ENCODE results near the gene F2RL1. TPM values are rescaled to one million over a fixed set of nuclear protein-coding genes. Genes with fewer than 3 reads are reported as not detected.

F2RL1 gene
- total RNA-seq, 4 donors from 2014 or later = 0.26 to 1.3 (median 0.85) TPM

DNA sequence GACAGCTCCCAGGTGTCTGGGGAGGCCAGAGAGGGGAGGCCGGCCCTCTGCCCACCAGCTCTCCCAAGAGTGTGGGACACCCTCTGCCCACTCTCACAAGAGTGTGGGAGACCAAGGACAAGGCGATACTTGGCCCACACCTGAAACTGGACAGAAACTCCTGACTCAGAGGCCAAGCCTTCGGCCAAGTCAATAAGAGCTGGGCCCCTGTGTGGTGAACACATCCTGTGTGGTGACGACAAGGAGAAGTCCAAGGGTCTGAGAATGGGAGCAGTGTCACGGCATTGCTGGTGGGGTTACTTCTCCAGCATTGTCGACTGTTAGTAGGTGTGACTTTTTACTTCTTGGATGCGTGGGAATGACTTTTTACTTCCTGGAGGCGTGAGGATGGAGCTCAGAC is 14.6 kb upstream of the F2RL1 start:
- H3K36me3 ChIP-seq = no peaks in the 10 kb centered on the region
- peaks cover 0 to 3% (median 0%) of the 10 kb centered on the region in 4 donors for H3K27me3 ChIP-seq
- intact Hi-C loops (cut with DNase I) = no loop called here
- 93% methylated on average over 7 of the region's 8 CpGs for whole genome bisulfite sequencing
- no peak overlapping the region for H3K27ac ChIP-seq (replicated peaks in 1 of 4)
- no peak overlapping the region for H3K4me3 ChIP-seq
- TF ChIP-seq POLR2A (IDR thresholded peaks at IDR 0.05; ENCODE audit: low read depth) (no peak), EP300 (IDR thresholded peaks at IDR 0.05) (no peak), POLR2AphosphoS5 (IDR thresholded peaks at IDR 0.05) (no peak)
- TF ChIP-seq, protein P1, sequence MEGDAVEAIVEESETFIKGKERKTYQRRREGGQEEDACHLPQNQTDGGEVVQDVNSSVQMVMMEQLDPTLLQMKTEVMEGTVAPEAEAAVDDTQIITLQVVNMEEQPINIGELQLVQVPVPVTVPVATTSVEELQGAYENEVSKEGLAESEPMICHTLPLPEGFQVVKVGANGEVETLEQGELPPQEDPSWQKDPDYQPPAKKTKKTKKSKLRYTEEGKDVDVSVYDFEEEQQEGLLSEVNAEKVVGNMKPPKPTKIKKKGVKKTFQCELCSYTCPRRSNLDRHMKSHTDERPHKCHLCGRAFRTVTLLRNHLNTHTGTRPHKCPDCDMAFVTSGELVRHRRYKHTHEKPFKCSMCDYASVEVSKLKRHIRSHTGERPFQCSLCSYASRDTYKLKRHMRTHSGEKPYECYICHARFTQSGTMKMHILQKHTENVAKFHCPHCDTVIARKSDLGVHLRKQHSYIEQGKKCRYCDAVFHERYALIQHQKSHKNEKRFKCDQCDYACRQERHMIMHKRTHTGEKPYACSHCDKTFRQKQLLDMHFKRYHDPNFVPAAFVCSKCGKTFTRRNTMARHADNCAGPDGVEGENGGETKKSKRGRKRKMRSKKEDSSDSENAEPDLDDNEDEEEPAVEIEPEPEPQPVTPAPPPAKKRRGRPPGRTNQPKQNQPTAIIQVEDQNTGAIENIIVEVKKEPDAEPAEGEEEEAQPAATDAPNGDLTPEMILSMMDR (IDR thresholded peaks at IDR 0.05) = no peak
- H3K4me1 ChIP-seq = peaks cover 0 to 5% (median 0%) of the 10 kb centered on the region in 4 donors
- no peak for DNase-seq (ENCODE audit: extremely low spot score)
- H3K9me3 ChIP-seq = no peaks in the 10 kb centered on the region

DNA sequence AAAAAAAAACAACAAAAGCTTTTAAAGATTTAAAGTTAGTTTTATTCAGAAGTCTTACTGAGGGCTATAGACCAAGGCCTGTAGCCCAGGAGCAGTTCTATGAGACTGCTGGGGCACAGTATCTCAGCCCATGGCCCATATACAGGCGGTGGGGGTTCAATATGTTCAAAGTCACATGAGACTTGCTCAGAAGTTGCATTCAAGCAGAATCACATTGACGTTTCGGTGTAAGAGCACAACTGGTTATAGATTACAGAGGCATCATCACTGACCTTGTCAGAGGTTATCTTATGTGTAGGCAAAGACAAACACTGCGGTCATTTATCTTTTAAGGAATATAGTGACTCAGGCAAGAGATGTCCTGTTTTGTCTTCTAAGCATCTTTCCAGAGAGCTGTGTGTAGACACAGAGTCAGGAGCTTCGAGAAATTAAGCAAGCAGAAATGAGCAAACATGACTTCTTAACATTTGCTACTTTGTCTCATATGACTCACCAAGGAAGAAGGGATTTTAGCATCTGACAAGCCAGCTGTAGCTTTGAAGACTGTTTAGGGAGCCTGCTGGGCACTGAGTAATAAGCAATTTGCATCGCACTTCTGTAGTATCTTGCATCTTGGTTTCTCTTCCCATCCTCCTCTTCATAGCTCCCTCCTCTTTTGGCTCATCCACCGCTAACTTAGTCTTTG is 12.9 kb upstream of the F2RL1 start:
- H3K27me3 ChIP-seq = peaks cover 0 to 3% (median 0%) of the 10 kb centered on the region in 4 donors
- no peak overlapping the region for H3K4me3 ChIP-seq
- DNase-seq (ENCODE audit: extremely low spot score) = no peak
- intact Hi-C loops (cut with DNase I) = no loop called here
- no peaks in the 10 kb centered on the region for H3K9me3 ChIP-seq
- no peaks in the 10 kb centered on the region for H3K36me3 ChIP-seq
- H3K4me1 ChIP-seq = peaks cover 0 to 5% (median 0%) of the 10 kb centered on the region in 4 donors
- H3K27ac ChIP-seq (replicated peaks in 1 of 4) = no peak overlapping the region
- 69% methylated on average over 7 of the region's 7 CpGs for whole genome bisulfite sequencing
- TF ChIP-seq POLR2AphosphoS5 (IDR thresholded peaks at IDR 0.05) = no peak
- TF ChIP-seq, protein P1 (IDR thresholded peaks at IDR 0.05) = no peak
- no peak for TF ChIP-seq EP300 (IDR thresholded peaks at IDR 0.05)
- no peak for TF ChIP-seq POLR2A (IDR thresholded peaks at IDR 0.05; ENCODE audit: low read depth)

DNA sequence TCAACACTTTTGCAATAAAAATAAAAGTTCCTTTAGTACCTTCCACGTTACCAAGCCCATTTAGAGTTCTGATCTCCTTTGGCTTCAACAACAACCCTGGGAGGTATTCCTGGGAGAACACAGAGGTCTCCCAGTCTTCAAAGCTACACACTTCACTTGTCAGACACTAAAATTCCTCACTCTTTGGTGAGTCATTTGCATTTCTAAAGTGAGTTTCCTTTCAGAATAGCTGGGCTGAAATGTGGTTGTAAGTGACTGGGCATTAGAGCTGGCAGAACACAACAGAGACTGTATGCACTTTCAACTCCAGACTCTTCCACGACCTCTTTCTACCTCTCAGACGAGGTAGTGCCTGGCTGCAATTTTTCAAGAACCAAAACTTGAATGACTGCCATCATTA is 11.5 kb upstream of the F2RL1 start:
- no peak for TF ChIP-seq POLR2A (IDR thresholded peaks at IDR 0.05; ENCODE audit: low read depth)
- no peak for TF ChIP-seq EP300 (IDR thresholded peaks at IDR 0.05)
- TF ChIP-seq, protein P1 (IDR thresholded peaks at IDR 0.05) = no peak
- no peak for TF ChIP-seq POLR2AphosphoS5 (IDR thresholded peaks at IDR 0.05)
- no peaks in the 10 kb centered on the region for H3K36me3 ChIP-seq
- no peaks in the 10 kb centered on the region for H3K9me3 ChIP-seq
- H3K4me3 ChIP-seq = no peak overlapping the region
- no peak overlapping the region for H3K27ac ChIP-seq (replicated peaks in 1 of 4)
- DNase-seq (ENCODE audit: extremely low spot score) = no peak
- no peaks in the 10 kb centered on the region for H3K4me1 ChIP-seq
- intact Hi-C loops (cut with DNase I) = no loop called here
- 69% methylated on average over 3 of the region's 3 CpGs for WGBS
- H3K27me3 ChIP-seq = peaks cover 0 to 3% (median 0%) of the 10 kb centered on the region in 4 donors

DNA sequence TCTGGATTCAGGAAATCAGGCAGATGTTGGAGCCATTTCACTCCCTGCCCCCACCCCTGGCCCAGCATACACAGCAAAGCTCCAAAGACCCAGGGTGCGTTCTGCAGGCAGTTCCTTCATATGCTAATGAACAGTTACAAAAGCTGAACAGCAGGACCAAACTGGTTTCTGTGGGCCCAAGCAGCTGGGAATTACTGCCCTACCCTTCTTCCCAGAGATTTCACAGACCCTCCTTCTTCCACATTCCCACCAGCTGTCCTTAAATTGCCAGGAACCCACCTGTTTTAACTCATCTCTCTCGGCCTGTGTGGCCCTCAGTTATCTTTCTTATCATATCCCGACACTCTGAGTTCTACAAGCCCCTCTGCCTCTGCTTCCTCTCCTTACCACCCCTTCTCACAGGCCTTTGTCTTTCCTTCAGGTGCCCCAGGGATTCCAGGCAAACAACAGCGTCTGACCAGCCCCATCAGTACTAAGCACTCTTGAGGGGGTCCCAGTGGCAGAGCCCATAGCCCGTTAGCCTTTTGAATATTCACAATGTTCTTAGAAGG is 10.6 kb upstream of the F2RL1 start:
- Histone ChIP-seq H3K4me1 (no peaks in the 10 kb centered on the region), H3K27ac (replicated peaks in 1 of 4) (no peak overlapping the region), H3K9me3 (no peaks in the 10 kb centered on the region), H3K36me3 (no peaks in the 10 kb centered on the region), H3K27me3 (peaks cover 0 to 3% (median 0%) of the 10 kb centered on the region in 4 donors), H3K4me3 (no peak overlapping the region)
- no peak for DNase-seq (ENCODE audit: extremely low spot score)
- intact Hi-C loops (cut with DNase I) = no loop called here
- WGBS = 73% methylated on average over 5 of the region's 5 CpGs
- TF ChIP-seq EP300 (IDR thresholded peaks at IDR 0.05) = no peak
- TF ChIP-seq POLR2A (IDR thresholded peaks at IDR 0.05; ENCODE audit: low read depth) = no peak
- TF ChIP-seq, protein P1 (IDR thresholded peaks at IDR 0.05) = no peak
- no peak for TF ChIP-seq POLR2AphosphoS5 (IDR thresholded peaks at IDR 0.05)
